ENCODE data around the gene NEXMIF.

DNA sequence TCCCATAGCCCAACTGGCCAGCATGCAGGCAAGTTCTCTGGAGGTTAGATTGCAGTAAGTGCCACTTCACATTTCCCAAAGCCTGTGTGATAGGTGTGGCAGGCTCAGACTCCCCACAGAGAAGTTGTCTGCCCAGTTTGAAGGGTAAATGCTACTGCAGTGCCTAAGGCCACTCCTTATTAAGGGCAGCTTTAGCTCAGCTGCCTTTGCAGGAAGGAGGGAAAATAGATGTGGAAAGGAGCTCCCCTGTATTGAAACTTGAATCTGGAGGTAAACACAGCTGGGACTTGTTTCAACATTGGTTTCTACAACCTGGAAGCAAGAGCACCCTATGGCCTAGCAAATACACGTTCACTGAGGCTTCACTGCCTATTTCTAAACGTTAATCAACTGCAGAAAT, 22.4 kb downstream of the NEXMIF start:
- TF ChIP-seq POLR2A (IDR thresholded peaks at IDR 0.05): no peak
- TF ChIP-seq, protein P1, sequence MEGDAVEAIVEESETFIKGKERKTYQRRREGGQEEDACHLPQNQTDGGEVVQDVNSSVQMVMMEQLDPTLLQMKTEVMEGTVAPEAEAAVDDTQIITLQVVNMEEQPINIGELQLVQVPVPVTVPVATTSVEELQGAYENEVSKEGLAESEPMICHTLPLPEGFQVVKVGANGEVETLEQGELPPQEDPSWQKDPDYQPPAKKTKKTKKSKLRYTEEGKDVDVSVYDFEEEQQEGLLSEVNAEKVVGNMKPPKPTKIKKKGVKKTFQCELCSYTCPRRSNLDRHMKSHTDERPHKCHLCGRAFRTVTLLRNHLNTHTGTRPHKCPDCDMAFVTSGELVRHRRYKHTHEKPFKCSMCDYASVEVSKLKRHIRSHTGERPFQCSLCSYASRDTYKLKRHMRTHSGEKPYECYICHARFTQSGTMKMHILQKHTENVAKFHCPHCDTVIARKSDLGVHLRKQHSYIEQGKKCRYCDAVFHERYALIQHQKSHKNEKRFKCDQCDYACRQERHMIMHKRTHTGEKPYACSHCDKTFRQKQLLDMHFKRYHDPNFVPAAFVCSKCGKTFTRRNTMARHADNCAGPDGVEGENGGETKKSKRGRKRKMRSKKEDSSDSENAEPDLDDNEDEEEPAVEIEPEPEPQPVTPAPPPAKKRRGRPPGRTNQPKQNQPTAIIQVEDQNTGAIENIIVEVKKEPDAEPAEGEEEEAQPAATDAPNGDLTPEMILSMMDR (IDR thresholded peaks at IDR 0.05): no peak
- TF ChIP-seq POLR2AphosphoS5 (IDR thresholded peaks at IDR 0.05): no peak
